HCT116 (cell line): Measurements from ENCODE around the gene METTL21A.

ENCODE experiments used
- CEBPB ChIP-seq: IDR thresholded peaks from 2 replicates; pipeline ENCODE4 v1.6.1; 2012; ENCODE audit warnings: low read depth
- TF ChIP-seq, protein P1 (sequence below), 3 experiments: fragments of 200-600 bp in 1 of 3; sonication (generic) in 1 of 3; IDR thresholded peaks in 2 of 3; conservative IDR thresholded peaks in 1 of 3; 2 replicates each; pipeline ENCODE4 v1.5.1; 2012 to 2017; ENCODE audit warnings: low read depth in 2 of 3, low read length in 2 of 3, antibody characterized with exemption in 1 of 3, borderline replicate concordance in 1 of 3, control low read depth in 1 of 3, mild to moderate bottlenecking in 1 of 3, mixed read lengths in 1 of 3, mixed run types in 1 of 3, moderate library complexity in 1 of 3; ENCODE audit not compliant: insufficient read depth in 1 of 3
- TF ChIP-seq, protein P2 (sequence below): IDR thresholded peaks from 2 replicates; pipeline ENCODE4 v1.6.1; 2012; ENCODE audit warnings: low read depth
- TF ChIP-seq, protein P3 (sequence below): IDR thresholded peaks from 2 replicates; pipeline ENCODE4 v1.6.1; 2011; ENCODE audit warnings: mild to moderate bottlenecking, low read length, moderate library complexity; ENCODE audit not compliant: insufficient replicate concordance; ENCODE audit errors: extremely low read depth

DNA sequence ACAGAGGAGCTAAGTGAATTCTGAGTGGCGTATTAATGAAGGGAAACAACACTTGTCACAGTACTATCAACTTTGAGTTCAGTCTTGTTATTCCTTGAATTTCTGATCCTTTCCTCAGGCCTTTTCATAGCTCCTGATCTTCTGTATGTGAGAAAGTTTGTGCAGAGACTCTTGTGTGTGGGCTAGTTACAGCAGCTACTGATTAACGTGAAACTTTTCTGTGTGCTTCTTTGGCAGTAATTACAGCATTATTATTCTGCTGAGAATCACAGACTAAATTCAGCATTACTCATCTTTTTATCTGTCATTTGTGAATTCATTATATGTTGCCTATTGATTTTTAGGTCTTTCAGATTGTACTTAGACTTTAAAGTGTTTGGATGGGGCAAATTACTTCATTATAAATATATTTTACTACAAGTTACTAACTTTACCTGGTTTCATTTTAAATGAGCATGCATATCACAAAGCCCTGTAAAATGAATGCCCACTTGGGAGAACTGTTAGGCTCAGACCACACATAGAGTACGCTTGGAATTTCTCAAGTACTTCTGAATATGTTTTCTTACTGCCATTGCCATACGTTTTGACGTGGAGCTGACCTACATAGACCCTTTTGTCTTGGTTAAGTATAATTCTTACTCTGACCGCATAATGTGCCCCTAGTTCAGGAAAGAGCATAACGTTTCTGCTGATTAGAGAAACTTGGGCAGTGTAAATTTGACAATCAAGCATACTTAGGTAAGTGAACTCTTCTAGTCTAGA is 59.3 kb downstream of the METTL21A start:
- TF ChIP-seq, protein P1, sequence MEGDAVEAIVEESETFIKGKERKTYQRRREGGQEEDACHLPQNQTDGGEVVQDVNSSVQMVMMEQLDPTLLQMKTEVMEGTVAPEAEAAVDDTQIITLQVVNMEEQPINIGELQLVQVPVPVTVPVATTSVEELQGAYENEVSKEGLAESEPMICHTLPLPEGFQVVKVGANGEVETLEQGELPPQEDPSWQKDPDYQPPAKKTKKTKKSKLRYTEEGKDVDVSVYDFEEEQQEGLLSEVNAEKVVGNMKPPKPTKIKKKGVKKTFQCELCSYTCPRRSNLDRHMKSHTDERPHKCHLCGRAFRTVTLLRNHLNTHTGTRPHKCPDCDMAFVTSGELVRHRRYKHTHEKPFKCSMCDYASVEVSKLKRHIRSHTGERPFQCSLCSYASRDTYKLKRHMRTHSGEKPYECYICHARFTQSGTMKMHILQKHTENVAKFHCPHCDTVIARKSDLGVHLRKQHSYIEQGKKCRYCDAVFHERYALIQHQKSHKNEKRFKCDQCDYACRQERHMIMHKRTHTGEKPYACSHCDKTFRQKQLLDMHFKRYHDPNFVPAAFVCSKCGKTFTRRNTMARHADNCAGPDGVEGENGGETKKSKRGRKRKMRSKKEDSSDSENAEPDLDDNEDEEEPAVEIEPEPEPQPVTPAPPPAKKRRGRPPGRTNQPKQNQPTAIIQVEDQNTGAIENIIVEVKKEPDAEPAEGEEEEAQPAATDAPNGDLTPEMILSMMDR (IDR thresholded peaks at IDR 0.05 in 2 of 3, conservative IDR thresholded peaks at IDR 0.05 in 1 of 3; ENCODE audit: borderline replicate concordance in 1 of 3, insufficient read depth in 1 of 3, low read depth in 2 of 3, low read length in 2 of 3) = no peak
- TF ChIP-seq CEBPB = no peak
- TF ChIP-seq, protein P2, sequence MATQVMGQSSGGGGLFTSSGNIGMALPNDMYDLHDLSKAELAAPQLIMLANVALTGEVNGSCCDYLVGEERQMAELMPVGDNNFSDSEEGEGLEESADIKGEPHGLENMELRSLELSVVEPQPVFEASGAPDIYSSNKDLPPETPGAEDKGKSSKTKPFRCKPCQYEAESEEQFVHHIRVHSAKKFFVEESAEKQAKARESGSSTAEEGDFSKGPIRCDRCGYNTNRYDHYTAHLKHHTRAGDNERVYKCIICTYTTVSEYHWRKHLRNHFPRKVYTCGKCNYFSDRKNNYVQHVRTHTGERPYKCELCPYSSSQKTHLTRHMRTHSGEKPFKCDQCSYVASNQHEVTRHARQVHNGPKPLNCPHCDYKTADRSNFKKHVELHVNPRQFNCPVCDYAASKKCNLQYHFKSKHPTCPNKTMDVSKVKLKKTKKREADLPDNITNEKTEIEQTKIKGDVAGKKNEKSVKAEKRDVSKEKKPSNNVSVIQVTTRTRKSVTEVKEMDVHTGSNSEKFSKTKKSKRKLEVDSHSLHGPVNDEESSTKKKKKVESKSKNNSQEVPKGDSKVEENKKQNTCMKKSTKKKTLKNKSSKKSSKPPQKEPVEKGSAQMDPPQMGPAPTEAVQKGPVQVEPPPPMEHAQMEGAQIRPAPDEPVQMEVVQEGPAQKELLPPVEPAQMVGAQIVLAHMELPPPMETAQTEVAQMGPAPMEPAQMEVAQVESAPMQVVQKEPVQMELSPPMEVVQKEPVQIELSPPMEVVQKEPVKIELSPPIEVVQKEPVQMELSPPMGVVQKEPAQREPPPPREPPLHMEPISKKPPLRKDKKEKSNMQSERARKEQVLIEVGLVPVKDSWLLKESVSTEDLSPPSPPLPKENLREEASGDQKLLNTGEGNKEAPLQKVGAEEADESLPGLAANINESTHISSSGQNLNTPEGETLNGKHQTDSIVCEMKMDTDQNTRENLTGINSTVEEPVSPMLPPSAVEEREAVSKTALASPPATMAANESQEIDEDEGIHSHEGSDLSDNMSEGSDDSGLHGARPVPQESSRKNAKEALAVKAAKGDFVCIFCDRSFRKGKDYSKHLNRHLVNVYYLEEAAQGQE = no peak
- TF ChIP-seq, protein P3, sequence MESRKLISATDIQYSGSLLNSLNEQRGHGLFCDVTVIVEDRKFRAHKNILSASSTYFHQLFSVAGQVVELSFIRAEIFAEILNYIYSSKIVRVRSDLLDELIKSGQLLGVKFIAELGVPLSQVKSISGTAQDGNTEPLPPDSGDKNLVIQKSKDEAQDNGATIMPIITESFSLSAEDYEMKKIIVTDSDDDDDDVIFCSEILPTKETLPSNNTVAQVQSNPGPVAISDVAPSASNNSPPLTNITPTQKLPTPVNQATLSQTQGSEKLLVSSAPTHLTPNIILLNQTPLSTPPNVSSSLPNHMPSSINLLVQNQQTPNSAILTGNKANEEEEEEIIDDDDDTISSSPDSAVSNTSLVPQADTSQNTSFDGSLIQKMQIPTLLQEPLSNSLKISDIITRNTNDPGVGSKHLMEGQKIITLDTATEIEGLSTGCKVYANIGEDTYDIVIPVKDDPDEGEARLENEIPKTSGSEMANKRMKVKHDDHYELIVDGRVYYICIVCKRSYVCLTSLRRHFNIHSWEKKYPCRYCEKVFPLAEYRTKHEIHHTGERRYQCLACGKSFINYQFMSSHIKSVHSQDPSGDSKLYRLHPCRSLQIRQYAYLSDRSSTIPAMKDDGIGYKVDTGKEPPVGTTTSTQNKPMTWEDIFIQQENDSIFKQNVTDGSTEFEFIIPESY = no peak
